Endodermal cell (in vitro differentiated cells): ENCODE measurements around the gene FLG2. TPM values are rescaled to one million over a fixed set of nuclear protein-coding genes. Genes with fewer than 3 reads are reported as not detected.

ENCODE experiments used
- DNase-seq: peaks from one replicate; pipeline ENCODE4 v3.0.0-alpha.2; 2017
- H3K27ac ChIP-seq: 2 replicates; pipeline ENCODE4 v1.5.1; 2013; ENCODE audit warnings: mild to moderate bottlenecking, low read depth, low read length, moderate library complexity
- H3K27me3 ChIP-seq: 2 replicates; pipeline ENCODE4 v1.6.1; 2013; ENCODE audit warnings: mild to moderate bottlenecking, low read length, moderate library complexity; ENCODE audit not compliant: insufficient read depth, control insufficient read depth, poor library complexity, severe bottlenecking
- H3K36me3 ChIP-seq: 2 replicates; pipeline ENCODE4 v1.7.0; 2013; ENCODE audit warnings: mild to moderate bottlenecking, low read length, moderate library complexity; ENCODE audit not compliant: control insufficient read depth, insufficient read depth
- H3K4me1 ChIP-seq: one replicate; pipeline ENCODE4 v1.7.0; 2013; ENCODE audit warnings: low read length; ENCODE audit not compliant: control insufficient read depth, insufficient read depth
- H3K4me3 ChIP-seq: 2 replicates; pipeline ENCODE4 v1.5.1; 2013; ENCODE audit warnings: mild to moderate bottlenecking, low read length, moderate library complexity
- H3K9ac ChIP-seq: 2 replicates; pipeline ENCODE4 v1.6.1; 2013; ENCODE audit warnings: mild to moderate bottlenecking, low read length, moderate library complexity; ENCODE audit not compliant: poor library complexity, severe bottlenecking; ENCODE audit errors: extremely low read depth
- H3K9me3 ChIP-seq: 2 replicates; pipeline ENCODE4 v1.6.1; 2013; ENCODE audit warnings: mild to moderate bottlenecking, low read length, moderate library complexity; ENCODE audit not compliant: control insufficient read depth
- H3K27ac Mint-ChIP-seq: 2 replicates; pipeline ENCODE4 v1.8.0; 2020; ENCODE audit warnings: mixed read lengths
- H3K27me3 Mint-ChIP-seq: 2 replicates; pipeline ENCODE4 v1.8.0; 2021; ENCODE audit warnings: mild to moderate bottlenecking, mixed read lengths; ENCODE audit not compliant: insufficient read depth
- H3K36me3 Mint-ChIP-seq: 2 replicates; pipeline ENCODE4 v1.8.0; 2020; ENCODE audit warnings: low read depth, mixed read lengths
- H3K4me1 Mint-ChIP-seq: 2 replicates; pipeline ENCODE4 v1.8.0; 2020; ENCODE audit warnings: mixed read lengths
- H3K4me3 Mint-ChIP-seq: 2 replicates; pipeline ENCODE4 v1.8.0; 2020; ENCODE audit warnings: mild to moderate bottlenecking, moderate library complexity, mixed read lengths
- H3K9me3 Mint-ChIP-seq: 2 replicates; pipeline ENCODE4 v1.8.0; 2020; ENCODE audit warnings: mild to moderate bottlenecking, mixed read lengths
- WGBS, 2 experiments: methylation state at CpG; one replicate each; pipeline versions ENCODE4 v1.1.5 to v1.1.7; 2013; ENCODE audit warnings: missing lambda C conversion rate in 2 of 2, mixed read lengths in 1 of 2; ENCODE audit not compliant: insufficient coverage in 1 of 2, insufficient read length in 1 of 2; 5-methylcytosine and 5-hydroxymethylcytosine counted together
- total RNA-seq, 2 donors: library from RNA; stranded (reverse); fragmentation: NEBNext Ultra II Directional in 1 of 2; extraction: Animal tissue kit (Norgen Biotek cat#: 25700) in 1 of 2; gene quantifications; 2 replicates in 1 of 2; 3 replicates in 1 of 2; pipeline ENCODE4 v1.2.1, GENCODE V29; 2021
- TF ChIP-seq, protein P1 (sequence below): fragments of 200-600 bp; sonication (generic); conservative IDR thresholded peaks from 2 replicates; pipeline ENCODE4 v1.5.0; 2021; ENCODE audit warnings: antibody characterized with exemption, mild to moderate bottlenecking

The FLG2 gene
- total RNA-seq, 2 donors from 2014 or later = not detected

GRCh38 chr1:152356736-152357135 lies 3.1 kb downstream of the FLG2 start:
- H3K27me3 Mint-ChIP-seq = no peaks in the 10 kb centered on the region
- H3K9me3 ChIP-seq = peaks cover 87% of the 10 kb centered on the region
- no peaks in the 10 kb centered on the region for H3K4me1 ChIP-seq
- TF ChIP-seq, protein P1, sequence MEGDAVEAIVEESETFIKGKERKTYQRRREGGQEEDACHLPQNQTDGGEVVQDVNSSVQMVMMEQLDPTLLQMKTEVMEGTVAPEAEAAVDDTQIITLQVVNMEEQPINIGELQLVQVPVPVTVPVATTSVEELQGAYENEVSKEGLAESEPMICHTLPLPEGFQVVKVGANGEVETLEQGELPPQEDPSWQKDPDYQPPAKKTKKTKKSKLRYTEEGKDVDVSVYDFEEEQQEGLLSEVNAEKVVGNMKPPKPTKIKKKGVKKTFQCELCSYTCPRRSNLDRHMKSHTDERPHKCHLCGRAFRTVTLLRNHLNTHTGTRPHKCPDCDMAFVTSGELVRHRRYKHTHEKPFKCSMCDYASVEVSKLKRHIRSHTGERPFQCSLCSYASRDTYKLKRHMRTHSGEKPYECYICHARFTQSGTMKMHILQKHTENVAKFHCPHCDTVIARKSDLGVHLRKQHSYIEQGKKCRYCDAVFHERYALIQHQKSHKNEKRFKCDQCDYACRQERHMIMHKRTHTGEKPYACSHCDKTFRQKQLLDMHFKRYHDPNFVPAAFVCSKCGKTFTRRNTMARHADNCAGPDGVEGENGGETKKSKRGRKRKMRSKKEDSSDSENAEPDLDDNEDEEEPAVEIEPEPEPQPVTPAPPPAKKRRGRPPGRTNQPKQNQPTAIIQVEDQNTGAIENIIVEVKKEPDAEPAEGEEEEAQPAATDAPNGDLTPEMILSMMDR = no peak
- DNase-seq = no peak
- no peaks in the 10 kb centered on the region for H3K36me3 Mint-ChIP-seq
- no peak overlapping the region for H3K4me3 ChIP-seq
- 67 to 71% methylated on average over 1 of the region's 1 CpG for WGBS, 2 experiments
- H3K36me3 ChIP-seq = no peaks in the 10 kb centered on the region
- H3K4me3 Mint-ChIP-seq = no peak overlapping the region
- no peaks in the 10 kb centered on the region for H3K4me1 Mint-ChIP-seq
- no peak overlapping the region for H3K27ac ChIP-seq
- H3K27ac Mint-ChIP-seq = no peak overlapping the region
- no peaks in the 10 kb centered on the region for H3K27me3 ChIP-seq
- H3K9ac ChIP-seq = no peak overlapping the region
- peaks cover 12% of the 10 kb centered on the region for H3K9me3 Mint-ChIP-seq

GRCh38 chr1:152349611-152350010 lies 10.2 kb downstream of the FLG2 start:
- H3K27me3 Mint-ChIP-seq = no peaks in the 10 kb centered on the region
- H3K4me3 Mint-ChIP-seq = no peak overlapping the region
- H3K36me3 Mint-ChIP-seq = no peaks in the 10 kb centered on the region

DNA sequence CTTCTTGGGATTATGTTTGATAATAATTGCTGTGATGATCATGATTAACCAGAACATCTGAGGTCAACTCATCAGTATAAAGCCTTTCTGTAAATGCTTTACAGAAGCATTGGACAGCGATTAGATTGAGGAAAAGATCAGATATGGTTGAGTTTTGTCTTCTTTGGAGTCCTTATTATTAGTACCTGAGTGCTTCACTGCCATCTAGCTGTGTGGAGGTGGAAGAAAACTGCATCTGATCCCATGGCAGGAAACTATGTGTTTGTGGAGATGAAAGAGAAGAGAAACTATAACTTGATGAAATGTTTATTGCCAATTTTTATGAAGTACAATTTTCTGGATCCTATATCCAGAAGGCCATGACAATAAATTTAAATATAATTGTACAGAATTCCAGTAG lies 11.4 kb downstream of the FLG2 start:
- Mint-ChIP-seq H3K4me3 (no peak overlapping the region), H3K4me1 (no peaks in the 10 kb centered on the region), H3K36me3 (no peaks in the 10 kb centered on the region), H3K27me3 (no peaks in the 10 kb centered on the region), H3K27ac (no peak overlapping the region), H3K9me3 (peaks cover 38% of the 10 kb centered on the region)
- Histone ChIP-seq H3K27ac (no peak overlapping the region), H3K27me3 (no peaks in the 10 kb centered on the region), H3K9me3 (peaks cover 58% of the 10 kb centered on the region), H3K4me3 (no peak overlapping the region), H3K9ac (no peak overlapping the region), H3K4me1 (no peaks in the 10 kb centered on the region), H3K36me3 (no peaks in the 10 kb centered on the region)
- WGBS, 2 experiments = 0 to 35% methylated on average over 1 of the region's 1 CpG
- no peak for DNase-seq
- TF ChIP-seq, protein P1 = no peak

More at GRCh38 chr1:152349611-152350010, 10.2 kb downstream of the FLG2 start:
- DNase-seq = no peak
- TF ChIP-seq, protein P1 = no peak
- 50 to 84% methylated on average over 1 to 2 of the region's 2 CpGs for WGBS, 2 experiments
- H3K4me1 ChIP-seq = no peaks in the 10 kb centered on the region
- H3K4me1 Mint-ChIP-seq = no peaks in the 10 kb centered on the region
- H3K9ac ChIP-seq = no peak overlapping the region
- no peak overlapping the region for H3K27ac ChIP-seq
- H3K9me3 Mint-ChIP-seq = peaks cover 28% of the 10 kb centered on the region
- peaks cover 69% of the 10 kb centered on the region for H3K9me3 ChIP-seq
- no peak overlapping the region for H3K27ac Mint-ChIP-seq
- no peaks in the 10 kb centered on the region for H3K27me3 ChIP-seq
- H3K4me3 ChIP-seq = no peak overlapping the region
- no peaks in the 10 kb centered on the region for H3K36me3 ChIP-seq
